A204.1 (cell line): ENCODE data around the gene ZFYVE27.
"Not testable (repeated sequence)": the region's sequence is repeated elsewhere in the genome, so short reads cannot be mapped to it uniquely, and the experiment has no call there.

Experiments used
- FAIRE-seq: peaks from 2 replicates; lab custom pipeline; 2012; peaks lifted over from hg19 to GRCh38; lab: Jason Lieb, UNC

The ZFYVE27 gene

GRCh38 chr10:97736902-97737769 is at the start of gene ZFYVE27:
ZFYVE27 (plus strand) TSS chr10:97737128; CDS start chr10:97738478, 1,350 bp downstream.
- peak; percentile 67 for FAIRE-seq

- FAIRE-seq: no peak
These were observed 48.8 kb upstream of the ZFYVE27 start for GRCh38 chr10:97687785-97688781.

GRCh38 chr10:97689559-97690020 is 47.3 kb upstream of the ZFYVE27 start:
- FAIRE-seq: no peak

GRCh38 chr10:97690133-97690532 is 46.8 kb upstream of the ZFYVE27 start:
- FAIRE-seq: no peak

- not testable (repeated sequence) for FAIRE-seq
These were observed 38.8 kb upstream of the ZFYVE27 start for GRCh38 chr10:97698072-97698655.

GRCh38 chr10:97701438-97702069 is 35.4 kb upstream of the ZFYVE27 start:
- FAIRE-seq: peak; percentile 96

- no peak for FAIRE-seq
These were observed 33.4 kb upstream of the ZFYVE27 start for GRCh38 chr10:97703398-97704067.

GRCh38 chr10:97704341-97704740 is 32.6 kb upstream of the ZFYVE27 start:
- no peak for FAIRE-seq

- no peak for FAIRE-seq
These were observed 31.8 kb upstream of the ZFYVE27 start for GRCh38 chr10:97705006-97705670.

- FAIRE-seq: no peak
These were observed 29.6 kb upstream of the ZFYVE27 start for GRCh38 chr10:97707134-97707861.

GRCh38 chr10:97708167-97708566 is 28.8 kb upstream of the ZFYVE27 start:
- FAIRE-seq: no peak

GRCh38 chr10:97708976-97709946 is 27.7 kb upstream of the ZFYVE27 start:
- FAIRE-seq: no peak

- no peak for FAIRE-seq
These were observed 25.0 kb upstream of the ZFYVE27 start for GRCh38 chr10:97711640-97712572.

- no peak for FAIRE-seq
These were observed 23.5 kb upstream of the ZFYVE27 start, which contains the start of gene MARVELD1 for GRCh38 chr10:97713339-97713825. MARVELD1 (plus strand) TSS chr10:97713730; CDS start chr10:97713877, 147 bp downstream.

GRCh38 chr10:97713826-97714400 is 23.0 kb upstream of the ZFYVE27 start:
- FAIRE-seq: no peak

GRCh38 chr10:97714401-97715258 is 22.3 kb upstream of the ZFYVE27 start:
- no peak for FAIRE-seq
